ENCODE measurements around the gene WDR27.
"Not testable (repeated sequence)": the region's sequence is repeated elsewhere in the genome, so short reads cannot be mapped to it uniquely, and the experiment has no call there.

The WDR27 gene

DNA sequence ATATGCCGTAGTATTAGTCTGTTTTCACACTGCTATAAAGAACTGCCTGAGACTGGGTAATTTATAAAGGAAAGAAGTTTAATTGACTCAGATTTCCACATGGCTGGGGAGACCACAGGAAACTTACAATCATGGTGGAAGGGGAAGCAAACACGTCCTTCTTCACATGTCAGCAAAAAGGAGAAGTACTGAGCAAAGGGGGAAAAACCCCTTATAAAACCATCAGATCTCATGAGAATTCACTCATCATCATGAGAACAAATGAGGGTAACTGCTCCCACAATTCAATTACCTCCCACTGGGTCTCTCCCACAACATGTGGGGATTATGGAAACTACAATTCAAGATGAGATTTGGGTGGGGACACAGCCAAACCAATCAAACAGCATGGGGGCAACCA is 235.6 kb downstream of the WDR27 start:
- H2AFZ ChIP-seq (ENCODE audit: low read depth, low read length); H3K4me3 ChIP-seq (ENCODE audit: low read length); H3K4me1 ChIP-seq (ENCODE audit: insufficient read depth, low read length); H3K9me3 ChIP-seq (ENCODE audit: low read length); H3K36me3 ChIP-seq (ENCODE audit: insufficient read depth, low read length); H3K27me3 ChIP-seq (ENCODE audit: insufficient read depth, low read length): not testable (repeated sequence)

DNA sequence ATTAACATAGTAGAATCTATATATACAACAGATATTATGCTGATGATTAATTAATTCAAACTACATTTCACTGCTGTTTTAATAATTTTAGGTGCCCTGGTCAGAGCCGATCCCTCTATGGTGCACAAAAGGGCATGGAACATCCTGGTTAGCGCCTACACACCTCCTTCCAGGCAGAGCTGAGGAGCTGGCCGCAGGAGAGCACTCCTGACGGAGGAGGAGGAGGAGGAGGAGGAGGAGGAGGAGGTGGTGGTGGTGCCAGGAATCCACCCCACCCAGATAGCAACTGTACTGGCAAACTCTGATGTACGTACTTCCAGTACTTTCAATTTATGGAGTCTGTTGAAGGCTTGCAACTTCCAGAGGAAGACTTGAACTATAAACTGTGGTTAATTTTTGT is 244.1 kb downstream of the WDR27 start:
- Histone ChIP-seq H3K36me3 (ENCODE audit: insufficient read depth, low read length) (no peaks in the 10 kb centered on the region), H3K27me3 (ENCODE audit: insufficient read depth, low read length) (no peaks in the 10 kb centered on the region), H2AFZ (ENCODE audit: low read depth, low read length) (no peak overlapping the region), H3K4me3 (ENCODE audit: low read length) (no peak overlapping the region), H3K4me1 (ENCODE audit: insufficient read depth, low read length) (no peaks in the 10 kb centered on the region), H3K9me3 (ENCODE audit: low read length) (peaks cover 8% of the 10 kb centered on the region)

DNA sequence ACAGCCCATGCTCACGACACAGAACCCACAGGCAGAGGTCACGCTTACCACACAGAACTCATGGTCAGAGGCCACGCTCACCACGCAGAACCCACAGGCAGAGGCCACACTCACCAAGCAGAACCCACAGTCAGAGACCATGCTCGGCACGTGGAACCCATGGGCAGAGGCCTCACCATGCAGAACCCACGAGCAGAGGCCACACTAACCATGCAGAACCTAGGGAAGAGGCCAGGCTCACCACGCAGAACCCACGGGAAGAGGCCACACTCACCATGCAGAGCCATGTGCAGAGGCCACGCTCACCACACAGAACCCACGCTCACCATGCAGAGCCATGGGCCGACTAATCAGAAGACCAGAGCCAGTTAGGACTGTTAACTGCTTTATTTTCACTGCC is 245.0 kb downstream of the WDR27 start:
- no peaks in the 10 kb centered on the region for H3K36me3 ChIP-seq (ENCODE audit: insufficient read depth, low read length)
- H2AFZ ChIP-seq (ENCODE audit: low read depth, low read length), result no peak overlapping the region
- H3K27me3 ChIP-seq (ENCODE audit: insufficient read depth, low read length), result no peaks in the 10 kb centered on the region
- H3K4me3 ChIP-seq (ENCODE audit: low read length), result no peak overlapping the region
- no peaks in the 10 kb centered on the region for H3K4me1 ChIP-seq (ENCODE audit: insufficient read depth, low read length)
- peaks cover 8% of the 10 kb centered on the region for H3K9me3 ChIP-seq (ENCODE audit: low read length)

DNA sequence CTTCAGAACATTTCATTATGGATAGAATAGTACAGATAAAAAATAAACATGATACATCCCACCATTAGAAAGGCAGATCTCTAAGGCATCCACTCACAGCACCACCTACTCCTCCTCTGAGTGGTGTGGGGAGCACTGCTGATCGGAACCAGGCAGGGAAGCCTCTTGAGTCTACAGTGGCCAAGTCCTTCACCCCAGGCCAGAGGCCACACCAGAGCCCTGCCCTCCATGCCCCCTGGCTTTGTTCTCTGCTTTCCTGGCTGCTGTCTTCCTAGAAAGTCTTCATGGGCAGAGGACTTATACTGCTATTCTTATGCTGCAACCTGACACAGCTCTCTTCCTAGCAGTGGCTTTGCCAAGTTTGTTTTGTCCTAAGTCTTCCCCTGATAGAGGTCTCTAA is 246.4 kb downstream of the WDR27 start:
- Histone ChIP-seq H3K4me1 (ENCODE audit: insufficient read depth, low read length) (no peaks in the 10 kb centered on the region), H2AFZ (ENCODE audit: low read depth, low read length) (no peak overlapping the region), H3K36me3 (ENCODE audit: insufficient read depth, low read length) (no peaks in the 10 kb centered on the region), H3K4me3 (ENCODE audit: low read length) (no peak overlapping the region), H3K9me3 (ENCODE audit: low read length) (peaks cover 8% of the 10 kb centered on the region), H3K27me3 (ENCODE audit: insufficient read depth, low read length) (no peaks in the 10 kb centered on the region)

DNA sequence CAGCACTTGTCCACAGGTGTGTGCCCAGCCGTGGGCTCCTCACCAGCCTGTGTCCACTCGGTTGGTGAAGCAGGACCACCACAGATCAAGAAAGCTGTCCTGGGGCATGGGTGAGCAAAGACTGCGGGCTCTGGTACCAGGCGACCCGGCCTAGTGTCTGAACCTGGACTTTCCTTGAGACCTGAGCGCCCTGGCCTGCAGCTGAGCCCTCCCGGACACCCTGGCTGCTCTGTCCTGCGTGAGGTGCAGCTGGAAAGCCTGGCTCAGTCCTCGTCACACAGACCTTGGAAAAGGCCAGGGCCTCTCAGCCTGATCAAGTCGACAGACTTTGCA is 247.0 kb downstream of the WDR27 start:
- Histone ChIP-seq H2AFZ (ENCODE audit: low read depth, low read length) (no peak overlapping the region), H3K4me1 (ENCODE audit: insufficient read depth, low read length) (no peaks in the 10 kb centered on the region), H3K9me3 (ENCODE audit: low read length) (peaks cover 8% of the 10 kb centered on the region), H3K4me3 (ENCODE audit: low read length) (no peak overlapping the region), H3K27me3 (ENCODE audit: insufficient read depth, low read length) (no peaks in the 10 kb centered on the region), H3K36me3 (ENCODE audit: insufficient read depth, low read length) (no peaks in the 10 kb centered on the region)

DNA sequence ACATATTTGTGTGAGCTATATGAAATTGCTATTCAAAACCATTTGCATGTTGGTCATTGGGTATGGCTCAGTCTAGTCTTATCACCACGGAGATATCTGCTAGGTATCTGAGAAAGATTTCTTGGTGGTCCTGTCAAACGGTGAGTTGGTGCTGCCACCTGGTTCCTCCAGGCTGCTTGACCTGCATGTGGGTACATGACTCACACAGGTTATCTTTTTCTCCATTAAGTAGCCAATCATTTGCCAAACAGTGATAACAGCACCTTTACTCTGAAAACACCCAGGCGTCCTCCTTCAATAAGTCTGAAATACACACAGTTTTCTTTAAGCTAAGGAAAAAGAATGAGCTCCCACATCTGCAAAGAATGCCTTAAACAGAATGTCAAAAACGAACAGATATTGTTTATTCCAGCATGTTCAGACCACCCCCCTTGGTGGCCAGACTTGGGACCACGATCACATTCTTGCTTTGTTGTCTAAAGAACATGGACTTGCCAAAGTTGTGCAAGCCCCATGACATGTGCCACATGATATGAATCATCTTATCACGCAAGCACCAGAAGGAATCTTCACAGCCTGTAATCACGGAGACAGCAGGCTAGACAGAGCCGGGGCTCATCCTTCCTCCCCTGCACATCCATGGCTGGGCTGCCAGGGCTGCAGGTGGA is 247.5 kb downstream of the WDR27 start:
- Histone ChIP-seq H3K9me3 (ENCODE audit: low read length) (peaks cover 8% of the 10 kb centered on the region), H2AFZ (ENCODE audit: low read depth, low read length) (no peak overlapping the region), H3K36me3 (ENCODE audit: insufficient read depth, low read length) (no peaks in the 10 kb centered on the region), H3K27me3 (ENCODE audit: insufficient read depth, low read length) (no peaks in the 10 kb centered on the region), H3K4me1 (ENCODE audit: insufficient read depth, low read length) (no peaks in the 10 kb centered on the region), H3K4me3 (ENCODE audit: low read length) (no peak overlapping the region)

DNA sequence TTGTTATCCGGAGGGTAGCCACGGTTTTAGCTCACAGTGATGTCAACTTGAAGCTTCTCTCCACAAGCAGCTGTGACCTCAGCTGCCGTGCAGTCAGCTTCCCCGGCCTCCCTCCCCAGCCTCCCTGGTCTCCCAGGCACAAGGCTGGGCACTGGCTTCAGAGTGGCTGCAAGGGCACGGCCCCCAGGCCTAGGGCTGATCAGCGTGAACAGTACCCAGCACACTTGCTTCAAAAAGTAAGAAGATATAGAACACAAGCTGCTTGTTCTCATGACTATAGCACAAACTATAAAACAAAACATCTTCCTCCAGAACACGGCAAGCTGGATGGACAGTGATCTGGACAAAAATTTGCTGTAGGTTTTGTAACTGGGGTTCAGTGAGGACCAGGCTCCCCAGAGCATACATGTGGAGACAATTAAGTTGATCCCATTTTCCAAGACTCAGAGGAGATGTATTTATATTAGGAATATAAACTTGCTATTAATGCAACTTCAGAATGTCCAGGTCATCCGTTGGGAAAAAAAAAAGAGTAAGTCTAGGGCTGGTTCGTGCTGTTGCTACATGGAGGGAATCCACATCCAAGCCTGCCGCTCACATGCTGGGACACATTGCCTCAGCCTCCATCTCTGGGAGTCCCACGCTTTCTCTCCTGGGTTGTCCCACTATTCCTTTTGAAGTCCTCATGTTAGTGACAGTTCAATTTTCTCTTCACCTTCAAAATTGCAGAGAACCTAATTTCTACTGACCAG is 248.8 kb downstream of the WDR27 start:
- Histone ChIP-seq H2AFZ (ENCODE audit: low read depth, low read length) (no peak overlapping the region), H3K27me3 (ENCODE audit: insufficient read depth, low read length) (no peaks in the 10 kb centered on the region), H3K36me3 (ENCODE audit: insufficient read depth, low read length) (no peaks in the 10 kb centered on the region), H3K4me1 (ENCODE audit: insufficient read depth, low read length) (no peaks in the 10 kb centered on the region), H3K9me3 (ENCODE audit: low read length) (peaks cover 8% of the 10 kb centered on the region), H3K4me3 (ENCODE audit: low read length) (no peak overlapping the region)

DNA sequence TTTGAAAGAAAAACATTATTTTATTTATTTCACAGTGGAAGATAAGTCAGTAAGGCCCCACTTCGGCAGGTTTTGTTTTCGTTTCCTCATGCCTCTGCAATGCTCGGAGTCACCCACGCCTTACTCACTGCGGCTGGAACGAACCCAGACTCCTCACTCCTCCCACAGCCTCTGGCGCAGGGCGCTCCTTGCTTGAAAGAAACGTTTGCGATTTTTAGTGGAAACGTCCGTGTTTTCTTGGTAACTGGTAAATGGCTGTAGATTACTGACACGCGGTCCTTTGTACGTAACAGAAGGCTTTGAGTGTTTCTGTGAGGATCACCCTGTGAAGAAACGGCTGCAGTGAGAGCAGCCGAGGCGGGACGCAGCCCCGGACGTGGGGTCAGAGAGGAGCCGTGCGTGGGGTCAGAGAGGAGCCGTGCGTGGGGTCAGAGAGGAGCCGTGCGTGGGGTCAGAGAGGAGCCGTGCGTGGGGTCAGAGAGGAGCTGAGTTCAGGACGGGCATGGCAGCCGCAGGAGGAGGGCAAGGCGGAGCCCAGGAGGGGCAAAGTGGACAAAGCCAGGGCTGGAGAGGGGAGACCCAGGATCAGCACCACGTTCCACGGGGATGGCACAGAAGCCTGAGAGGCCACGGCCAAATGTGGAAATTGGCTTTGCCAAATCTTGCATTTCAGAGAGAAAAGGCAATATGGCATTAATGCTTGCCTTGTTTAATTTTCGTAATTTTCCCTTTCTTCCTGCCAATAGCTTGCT is 249.5 kb downstream of the WDR27 start:
- Histone ChIP-seq H3K36me3 (ENCODE audit: insufficient read depth, low read length) (no peaks in the 10 kb centered on the region), H3K27me3 (ENCODE audit: insufficient read depth, low read length) (no peaks in the 10 kb centered on the region), H2AFZ (ENCODE audit: low read depth, low read length) (no peak overlapping the region), H3K4me3 (ENCODE audit: low read length) (no peak overlapping the region), H3K9me3 (ENCODE audit: low read length) (peaks cover 8% of the 10 kb centered on the region), H3K4me1 (ENCODE audit: insufficient read depth, low read length) (no peaks in the 10 kb centered on the region)

DNA sequence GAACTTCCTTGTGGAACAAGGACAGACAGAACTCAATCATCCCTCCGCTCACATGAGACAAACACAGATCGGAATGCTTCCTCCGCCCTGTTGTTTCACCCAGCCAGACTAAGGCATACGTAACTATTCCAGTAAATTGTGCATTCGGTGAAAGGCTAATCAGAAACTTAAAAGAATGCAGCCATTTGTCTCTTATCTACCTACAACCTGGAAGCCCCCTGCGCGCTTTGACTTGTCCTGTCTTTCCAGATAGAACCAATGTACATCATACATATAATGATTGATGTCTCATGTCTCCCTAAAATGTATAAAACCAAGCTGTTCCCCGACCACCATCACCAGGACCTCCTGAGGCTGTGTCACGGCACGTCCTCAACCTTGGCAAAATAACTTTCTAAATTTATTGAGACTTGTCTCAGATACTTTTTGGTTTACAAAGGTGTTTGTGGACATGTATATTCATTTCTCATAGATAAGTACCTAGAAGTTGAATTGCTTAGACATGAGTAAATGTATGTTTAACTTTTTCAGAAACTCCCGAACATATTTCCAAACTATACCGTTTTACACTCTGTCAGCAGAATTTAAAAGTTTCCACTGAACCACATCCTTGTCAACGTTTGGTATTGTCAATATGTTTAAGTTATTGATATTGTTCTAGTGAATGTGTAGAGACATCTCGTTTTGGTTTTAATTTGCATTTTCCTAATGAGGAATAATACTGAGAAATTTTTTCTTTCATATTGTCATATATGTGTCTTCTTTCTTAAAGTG is 250.6 kb downstream of the WDR27 start:
- Histone ChIP-seq H3K9me3 (ENCODE audit: low read length) (peaks cover 2% of the 10 kb centered on the region), H3K4me1 (ENCODE audit: insufficient read depth, low read length) (no peaks in the 10 kb centered on the region), H2AFZ (ENCODE audit: low read depth, low read length) (no peak overlapping the region), H3K4me3 (ENCODE audit: low read length) (no peak overlapping the region), H3K27me3 (ENCODE audit: insufficient read depth, low read length) (no peaks in the 10 kb centered on the region), H3K36me3 (ENCODE audit: insufficient read depth, low read length) (no peaks in the 10 kb centered on the region)

DNA sequence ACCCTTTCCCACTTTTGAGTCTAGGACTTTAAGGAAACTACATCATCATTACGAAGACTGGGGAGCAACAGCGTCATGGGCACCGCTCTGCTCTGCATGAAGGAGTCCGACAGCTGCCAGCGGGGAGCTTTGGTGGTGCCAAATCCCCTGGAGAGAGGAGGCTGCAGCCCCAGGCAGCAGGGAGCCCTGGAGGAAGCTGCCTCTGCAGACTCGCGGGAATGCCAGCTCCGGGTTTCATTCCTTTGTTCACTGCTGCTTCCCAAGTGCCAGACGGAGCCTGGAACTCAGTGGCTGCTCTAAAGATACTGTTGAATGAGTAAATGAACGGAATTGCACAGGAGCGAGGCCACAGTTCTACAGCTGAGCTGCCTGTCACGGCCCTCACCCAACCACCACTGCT is 251.7 kb downstream of the WDR27 start:
- H3K4me3 ChIP-seq (ENCODE audit: low read length), result no peak overlapping the region
- H3K9me3 ChIP-seq (ENCODE audit: low read length), result no peaks in the 10 kb centered on the region

DNA sequence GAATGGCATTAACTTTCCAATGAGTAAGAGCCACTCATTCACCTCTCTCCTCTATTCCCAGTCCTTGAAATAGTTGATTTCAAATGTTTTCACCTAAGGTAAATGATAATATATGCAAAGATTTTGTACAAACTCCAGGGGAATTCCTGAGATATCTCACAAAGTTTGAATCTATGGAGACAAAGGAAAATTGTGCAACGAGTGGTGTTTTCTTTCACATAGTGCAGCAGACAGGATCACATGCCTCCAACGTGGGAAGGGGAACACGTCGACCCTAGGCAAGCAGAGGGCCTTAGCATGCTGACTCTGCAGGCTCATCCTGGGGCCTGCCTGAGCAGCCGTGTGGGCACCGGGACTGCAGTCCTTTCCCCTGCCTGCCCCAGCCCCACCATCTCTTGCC is 252.6 kb downstream of the WDR27 start:
- Histone ChIP-seq H3K27me3 (ENCODE audit: insufficient read depth, low read length) (no peaks in the 10 kb centered on the region), H3K36me3 (ENCODE audit: insufficient read depth, low read length) (no peaks in the 10 kb centered on the region), H3K4me3 (ENCODE audit: low read length) (no peak overlapping the region)

More for the DNA sequence above, 251.7 kb downstream of the WDR27 start:
- no peaks in the 10 kb centered on the region for H3K36me3 ChIP-seq (ENCODE audit: insufficient read depth, low read length)
- H3K27me3 ChIP-seq (ENCODE audit: insufficient read depth, low read length), result no peaks in the 10 kb centered on the region
- no peak overlapping the region for H2AFZ ChIP-seq (ENCODE audit: low read depth, low read length)
- H3K4me1 ChIP-seq (ENCODE audit: insufficient read depth, low read length), result no peaks in the 10 kb centered on the region

DNA sequence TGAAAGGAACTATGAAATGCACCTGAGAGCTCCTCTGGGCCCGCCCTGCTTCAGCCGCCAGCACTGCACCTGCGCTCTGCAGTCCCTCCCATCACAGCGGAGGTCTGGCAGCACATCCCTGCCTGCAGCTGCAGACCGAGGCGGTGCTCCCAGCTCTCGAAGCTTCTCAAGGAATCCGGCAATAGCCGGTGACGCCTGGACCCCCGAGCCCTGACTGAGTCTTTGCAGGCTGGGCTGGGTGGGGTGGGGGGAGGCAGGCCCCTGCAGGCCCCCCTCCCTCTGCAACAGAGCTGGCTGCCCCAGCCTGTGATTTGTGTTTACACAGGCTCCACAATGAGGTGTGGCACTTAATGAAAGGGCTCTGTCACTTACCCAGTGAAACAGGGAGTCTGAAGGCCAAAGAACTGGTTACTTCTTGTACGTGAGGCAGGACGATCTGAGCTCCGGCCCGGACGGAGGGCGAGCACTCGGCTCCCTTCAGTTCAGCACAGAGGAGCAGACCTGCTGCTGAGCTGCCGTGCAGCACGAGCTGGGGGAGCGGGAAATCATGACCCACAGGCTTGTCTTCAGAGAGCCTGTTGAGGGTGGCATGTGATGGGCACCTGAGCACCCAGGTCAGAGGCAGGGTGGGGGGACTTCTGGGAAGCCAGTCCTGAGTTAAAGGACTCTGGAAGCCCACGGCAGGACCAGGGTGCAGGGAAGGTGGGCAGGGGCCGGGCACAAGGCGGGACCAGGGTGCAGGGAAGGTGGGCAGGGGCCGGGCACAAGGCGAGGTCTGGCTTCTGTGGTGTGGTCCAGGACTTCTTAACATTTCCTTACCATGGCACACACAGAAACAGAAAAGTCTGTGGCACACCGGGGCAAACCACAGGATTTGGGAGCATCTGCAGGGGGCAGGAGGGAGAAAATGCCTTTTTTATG is 255.9 kb downstream of the WDR27 start:
- H3K9me3 ChIP-seq (ENCODE audit: low read length), result peaks cover 2% of the 10 kb centered on the region
- H3K36me3 ChIP-seq (ENCODE audit: insufficient read depth, low read length), result no peaks in the 10 kb centered on the region
- no peaks in the 10 kb centered on the region for H3K27me3 ChIP-seq (ENCODE audit: insufficient read depth, low read length)

More for the DNA sequence above, 252.6 kb downstream of the WDR27 start:
- peaks cover 2% of the 10 kb centered on the region for H3K9me3 ChIP-seq (ENCODE audit: low read length)
- H3K4me1 ChIP-seq (ENCODE audit: insufficient read depth, low read length), result no peaks in the 10 kb centered on the region
- H2AFZ ChIP-seq (ENCODE audit: low read depth, low read length), result no peak overlapping the region

More for the DNA sequence above, 255.9 kb downstream of the WDR27 start:
- Histone ChIP-seq H3K4me1 (ENCODE audit: insufficient read depth, low read length) (no peaks in the 10 kb centered on the region), H3K4me3 (ENCODE audit: low read length) (no peak overlapping the region), H2AFZ (ENCODE audit: low read depth, low read length) (no peak overlapping the region)
